HepG2 (cell line): ENCODE measurements around the gene GPS2. TPM values are rescaled to one million over a fixed set of nuclear protein-coding genes. Genes with fewer than 3 reads are reported as not detected.

ENCODE experiments used
- BRF2 ChIP-seq: sonication (generic); formaldehyde crosslinking; IDR thresholded peaks from 2 replicates; pipeline ENCODE4 v1.8.1; 2022; ENCODE audit warnings: mild to moderate bottlenecking, missing genetic modification reagents
- CHCHD3 ChIP-seq: sonication (generic); formaldehyde crosslinking; IDR thresholded peaks from 2 replicates; pipeline ENCODE4 v1.8.0; 2022; ENCODE audit warnings: mild to moderate bottlenecking, missing genetic modification reagents, moderate library complexity
- MIER2 ChIP-seq: IDR thresholded peaks from 2 replicates; pipeline ENCODE4 v1.6.1; 2016; ENCODE audit warnings: missing biosample characterization, missing genetic modification reagents
- TAF15 ChIP-seq: fragments of 200-400 bp; formaldehyde crosslinking; IDR thresholded peaks from one replicate; pipeline ENCODE4 v1.6.1; 2018; ENCODE audit warnings: mild to moderate bottlenecking, low read depth, low read length; ENCODE audit not compliant: poor library complexity, severe bottlenecking
- TBX2 ChIP-seq: sonication (generic); formaldehyde crosslinking; IDR thresholded peaks from 2 replicates; pipeline ENCODE4 v1.5.0; 2020; ENCODE audit warnings: missing genetic modification reagents, mild to moderate bottlenecking, borderline replicate concordance
- TCF7L2 ChIP-seq: IDR thresholded peaks from 2 replicates; pipeline ENCODE4 v1.6.1; 2011; ENCODE audit warnings: mild to moderate bottlenecking, low read depth, low read length, moderate library complexity
- TIGD3 ChIP-seq: sonication (generic); formaldehyde crosslinking; IDR thresholded peaks from 2 replicates; pipeline ENCODE4 v1.5.1; 2020; ENCODE audit warnings: mild to moderate bottlenecking, missing genetic modification reagents, borderline replicate concordance
- ZBTB37 ChIP-seq: sonication (generic); formaldehyde crosslinking; IDR thresholded peaks from 2 replicates; pipeline ENCODE4 v1.4.0; 2020; ENCODE audit warnings: mild to moderate bottlenecking, missing genetic modification reagents
- ZMAT3 ChIP-seq: sonication (generic); formaldehyde crosslinking; conservative IDR thresholded peaks from 2 replicates; pipeline ENCODE4 v1.7.0; 2021; ENCODE audit warnings: missing genetic modification reagents
- ZNF3 ChIP-seq: IDR thresholded peaks from 2 replicates; pipeline ENCODE4 v1.7.0; 2017; ENCODE audit warnings: inconsistent platforms
- ZNF674 ChIP-seq: sonication (generic); formaldehyde crosslinking; IDR thresholded peaks from 2 replicates; pipeline ENCODE4 v1.5.0; 2020; ENCODE audit warnings: low read depth, mild to moderate bottlenecking, missing genetic modification reagents
- ZNF816 ChIP-seq: sonication (generic); formaldehyde crosslinking; IDR thresholded peaks from 2 replicates; pipeline ENCODE4 v1.8.0; 2022; ENCODE audit warnings: missing genetic modification reagents, mild to moderate bottlenecking, borderline replicate concordance
- polyA plus RNA-seq, 8 experiments: library from polyadenylated mRNA; depleted of rRNA in 3 of 8; stranded (reverse) in 7 of 8; unstranded in 1 of 8; fragments of >200 nt; fragmentation: Illumina TruSeq in 4 of 8; extraction: Trizol in 4 of 8; gene quantifications; 2 replicates each; pipeline versions ENCODE4 v1.2.1 to v1.2.3, GENCODE V29; 2011 to 2016; ENCODE audit warnings: low read depth in 4 of 8, missing spikeins in 1 of 8, mixed read lengths in 1 of 8; ENCODE audit not compliant: insufficient read depth in 1 of 8
- total RNA-seq, 5 experiments: library from RNA; depleted of rRNA; stranded (reverse); fragments of >200 nt; fragmentation: Illumina TruSeq; extraction: Trizol; gene quantifications; 2 replicates each; pipeline ENCODE4 v1.2.3, GENCODE V29; 2016; ENCODE audit warnings: low read depth in 1 of 5
- TF ChIP-seq, protein P1 (sequence below): sonication (generic); formaldehyde crosslinking; IDR thresholded peaks from 2 replicates; pipeline ENCODE4 v1.5.0; 2020; ENCODE audit warnings: missing genetic modification reagents
- TF ChIP-seq, protein P2 (sequence below): sonication (generic); formaldehyde crosslinking; conservative IDR thresholded peaks from 2 replicates; pipeline ENCODE4 v1.4.0; 2020; ENCODE audit warnings: mild to moderate bottlenecking, missing genetic modification reagents, moderate library complexity

Gene GPS2
- total and polyA plus RNA-seq, 2 of the 13 experiments (the other 11 are each of a cell fraction or from before 2014, with no cell fraction given), result 58.0 to 59.4 TPM

DNA sequence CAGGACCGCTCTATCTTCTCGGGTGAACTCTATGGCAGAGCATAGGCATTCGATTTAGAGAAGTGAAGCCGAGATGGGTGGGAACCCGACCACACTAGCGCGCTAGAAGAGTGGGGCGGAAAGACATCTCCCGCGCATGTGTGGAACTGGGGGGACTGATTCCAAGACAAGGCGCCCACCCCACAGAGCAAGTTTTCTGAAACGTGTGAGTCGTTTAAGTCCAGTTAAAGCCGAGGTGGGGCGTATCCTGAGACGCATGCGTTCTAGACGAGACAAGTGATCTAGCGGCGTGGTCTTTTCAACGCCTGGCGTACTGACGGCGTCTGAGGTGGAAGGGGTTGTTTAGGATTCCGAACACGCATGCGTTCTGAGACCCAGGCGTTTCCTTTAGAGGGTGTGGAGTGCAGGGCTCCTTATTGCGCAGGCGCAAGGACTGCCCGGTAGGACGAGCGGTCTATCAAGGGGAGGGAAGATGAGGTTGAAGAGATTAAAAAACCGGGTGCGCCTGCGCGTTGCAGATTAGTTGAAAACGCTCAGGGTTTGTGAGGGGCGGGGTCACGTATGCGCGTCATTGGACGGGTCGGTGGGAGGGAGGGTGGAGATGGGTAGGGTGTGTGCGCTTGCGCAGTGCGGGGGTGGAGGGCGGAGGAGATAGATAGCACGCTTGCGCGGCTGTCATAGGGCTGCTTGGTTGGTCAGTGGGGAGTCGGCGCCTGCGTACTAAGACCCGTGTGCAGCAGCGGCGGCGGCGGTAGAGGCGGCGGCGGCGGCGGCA, 8.1 kb downstream of the GPS2 start, which contains the start of gene EIF5A (continued):
- TF ChIP-seq, protein P1, sequence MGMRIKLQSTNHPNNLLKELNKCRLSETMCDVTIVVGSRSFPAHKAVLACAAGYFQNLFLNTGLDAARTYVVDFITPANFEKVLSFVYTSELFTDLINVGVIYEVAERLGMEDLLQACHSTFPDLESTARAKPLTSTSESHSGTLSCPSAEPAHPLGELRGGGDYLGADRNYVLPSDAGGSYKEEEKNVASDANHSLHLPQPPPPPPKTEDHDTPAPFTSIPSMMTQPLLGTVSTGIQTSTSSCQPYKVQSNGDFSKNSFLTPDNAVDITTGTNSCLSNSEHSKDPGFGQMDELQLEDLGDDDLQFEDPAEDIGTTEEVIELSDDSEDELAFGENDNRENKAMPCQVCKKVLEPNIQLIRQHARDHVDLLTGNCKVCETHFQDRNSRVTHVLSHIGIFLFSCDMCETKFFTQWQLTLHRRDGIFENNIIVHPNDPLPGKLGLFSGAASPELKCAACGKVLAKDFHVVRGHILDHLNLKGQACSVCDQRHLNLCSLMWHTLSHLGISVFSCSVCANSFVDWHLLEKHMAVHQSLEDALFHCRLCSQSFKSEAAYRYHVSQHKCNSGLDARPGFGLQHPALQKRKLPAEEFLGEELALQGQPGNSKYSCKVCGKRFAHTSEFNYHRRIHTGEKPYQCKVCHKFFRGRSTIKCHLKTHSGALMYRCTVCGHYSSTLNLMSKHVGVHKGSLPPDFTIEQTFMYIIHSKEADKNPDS, result no peak
- TF ChIP-seq ZNF3 (CRISPR knock-in tag) (no peak), ZNF816 (CRISPR knock-in tag) (no peak), TCF7L2 (no peak), ZBTB37 (CRISPR knock-in tag) (no peak), MIER2 (CRISPR knock-in tag) (no peak), TAF15 (no peak), TBX2 (peak; percentile 67), ZMAT3 (peak; percentile 75), TIGD3 (no peak), CHCHD3 (CRISPR knock-in tag) (no peak), ZNF674 (no peak), BRF2 (CRISPR knock-in tag) (no peak)
- TF ChIP-seq, protein P2, sequence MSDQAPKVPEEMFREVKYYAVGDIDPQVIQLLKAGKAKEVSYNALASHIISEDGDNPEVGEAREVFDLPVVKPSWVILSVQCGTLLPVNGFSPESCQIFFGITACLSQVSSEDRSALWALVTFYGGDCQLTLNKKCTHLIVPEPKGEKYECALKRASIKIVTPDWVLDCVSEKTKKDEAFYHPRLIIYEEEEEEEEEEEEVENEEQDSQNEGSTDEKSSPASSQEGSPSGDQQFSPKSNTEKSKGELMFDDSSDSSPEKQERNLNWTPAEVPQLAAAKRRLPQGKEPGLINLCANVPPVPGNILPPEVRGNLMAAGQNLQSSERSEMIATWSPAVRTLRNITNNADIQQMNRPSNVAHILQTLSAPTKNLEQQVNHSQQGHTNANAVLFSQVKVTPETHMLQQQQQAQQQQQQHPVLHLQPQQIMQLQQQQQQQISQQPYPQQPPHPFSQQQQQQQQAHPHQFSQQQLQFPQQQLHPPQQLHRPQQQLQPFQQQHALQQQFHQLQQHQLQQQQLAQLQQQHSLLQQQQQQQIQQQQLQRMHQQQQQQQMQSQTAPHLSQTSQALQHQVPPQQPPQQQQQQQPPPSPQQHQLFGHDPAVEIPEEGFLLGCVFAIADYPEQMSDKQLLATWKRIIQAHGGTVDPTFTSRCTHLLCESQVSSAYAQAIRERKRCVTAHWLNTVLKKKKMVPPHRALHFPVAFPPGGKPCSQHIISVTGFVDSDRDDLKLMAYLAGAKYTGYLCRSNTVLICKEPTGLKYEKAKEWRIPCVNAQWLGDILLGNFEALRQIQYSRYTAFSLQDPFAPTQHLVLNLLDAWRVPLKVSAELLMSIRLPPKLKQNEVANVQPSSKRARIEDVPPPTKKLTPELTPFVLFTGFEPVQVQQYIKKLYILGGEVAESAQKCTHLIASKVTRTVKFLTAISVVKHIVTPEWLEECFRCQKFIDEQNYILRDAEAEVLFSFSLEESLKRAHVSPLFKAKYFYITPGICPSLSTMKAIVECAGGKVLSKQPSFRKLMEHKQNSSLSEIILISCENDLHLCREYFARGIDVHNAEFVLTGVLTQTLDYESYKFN (CRISPR knock-in tag), result peak; percentile 22; the same call in 1 of the 2 replicates
